ENCODE data around the gene ACP7. TPM values are rescaled to one million over a fixed set of nuclear protein-coding genes. Genes with fewer than 3 reads are reported as not detected.

ACP7 gene
- total and polyA plus RNA-seq, 2 donors (not counting 1 experiment from before 2014, with no cell fraction given): not detected

DNA sequence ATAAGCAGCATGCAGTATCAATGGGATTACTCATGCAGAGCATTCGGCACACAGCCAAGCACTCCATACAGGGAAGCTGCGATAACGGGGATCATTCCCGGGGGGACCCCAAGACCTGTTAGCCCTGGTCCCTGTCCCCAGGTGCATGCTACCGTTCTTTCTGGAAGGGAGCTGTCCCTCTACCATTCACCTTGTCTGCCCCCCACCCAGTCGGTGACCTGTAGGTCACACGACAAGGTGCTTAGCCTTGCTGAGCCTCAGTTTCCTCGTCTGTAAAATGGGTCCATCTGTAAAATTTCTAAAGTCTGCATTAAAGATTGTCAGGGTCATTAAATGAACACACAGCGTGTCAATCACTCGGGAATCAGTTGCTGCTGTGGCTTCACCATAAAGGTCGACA lies 6.8 kb upstream of the ACP7 start:
- Histone ChIP-seq H3K9me3 (ENCODE audit: control insufficient read depth, insufficient read depth, low read depth, low read length) (no peaks in the 10 kb centered on the region), H3K27ac (ENCODE audit: insufficient read depth, low read length) (no peak overlapping the region), H4K20me1 (ENCODE audit: control insufficient read depth, extremely low read depth, insufficient read depth, low read length) (no peaks in the 10 kb centered on the region), H3K79me2 (ENCODE audit: control insufficient read depth, insufficient read depth, low read length) (no peaks in the 10 kb centered on the region), H3K4me1 (ENCODE audit: control insufficient read depth, extremely low read depth, insufficient read depth, low read length) (no peaks in the 10 kb centered on the region), H3K4me2 (ENCODE audit: extremely low read depth, insufficient read depth, low read length) (no peak overlapping the region), H2AFZ (ENCODE audit: low read length) (no peak overlapping the region), H3K36me3 (ENCODE audit: control insufficient read depth, insufficient read depth, low read length) (no peaks in the 10 kb centered on the region), H3K9ac (ENCODE audit: insufficient read depth, low read length) (no peak overlapping the region), H3K27me3 (ENCODE audit: control insufficient read depth, insufficient read depth, low read length) (no peaks in the 10 kb centered on the region), H3K4me3 (replicated peaks in 1 of 4; ENCODE audit: control extremely low read depth in 1 of 4, insufficient read depth in 1 of 4, low read depth in 3 of 4, low read length in 4 of 4) (no peak overlapping the region)
- no peak for DNase-seq (ENCODE audit: low read depth in 2 of 2)
- TF ChIP-seq EZH2 (IDR thresholded peaks at IDR 0.05; ENCODE audit: low read length, missing control alignments): no peak
- TF ChIP-seq, protein P1, sequence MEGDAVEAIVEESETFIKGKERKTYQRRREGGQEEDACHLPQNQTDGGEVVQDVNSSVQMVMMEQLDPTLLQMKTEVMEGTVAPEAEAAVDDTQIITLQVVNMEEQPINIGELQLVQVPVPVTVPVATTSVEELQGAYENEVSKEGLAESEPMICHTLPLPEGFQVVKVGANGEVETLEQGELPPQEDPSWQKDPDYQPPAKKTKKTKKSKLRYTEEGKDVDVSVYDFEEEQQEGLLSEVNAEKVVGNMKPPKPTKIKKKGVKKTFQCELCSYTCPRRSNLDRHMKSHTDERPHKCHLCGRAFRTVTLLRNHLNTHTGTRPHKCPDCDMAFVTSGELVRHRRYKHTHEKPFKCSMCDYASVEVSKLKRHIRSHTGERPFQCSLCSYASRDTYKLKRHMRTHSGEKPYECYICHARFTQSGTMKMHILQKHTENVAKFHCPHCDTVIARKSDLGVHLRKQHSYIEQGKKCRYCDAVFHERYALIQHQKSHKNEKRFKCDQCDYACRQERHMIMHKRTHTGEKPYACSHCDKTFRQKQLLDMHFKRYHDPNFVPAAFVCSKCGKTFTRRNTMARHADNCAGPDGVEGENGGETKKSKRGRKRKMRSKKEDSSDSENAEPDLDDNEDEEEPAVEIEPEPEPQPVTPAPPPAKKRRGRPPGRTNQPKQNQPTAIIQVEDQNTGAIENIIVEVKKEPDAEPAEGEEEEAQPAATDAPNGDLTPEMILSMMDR (conservative IDR thresholded peaks at IDR 0.05 in 1 of 2, IDR thresholded peaks at IDR 0.05 in 1 of 2; ENCODE audit: low read depth in 1 of 2, low read length in 2 of 2): no peak

DNA sequence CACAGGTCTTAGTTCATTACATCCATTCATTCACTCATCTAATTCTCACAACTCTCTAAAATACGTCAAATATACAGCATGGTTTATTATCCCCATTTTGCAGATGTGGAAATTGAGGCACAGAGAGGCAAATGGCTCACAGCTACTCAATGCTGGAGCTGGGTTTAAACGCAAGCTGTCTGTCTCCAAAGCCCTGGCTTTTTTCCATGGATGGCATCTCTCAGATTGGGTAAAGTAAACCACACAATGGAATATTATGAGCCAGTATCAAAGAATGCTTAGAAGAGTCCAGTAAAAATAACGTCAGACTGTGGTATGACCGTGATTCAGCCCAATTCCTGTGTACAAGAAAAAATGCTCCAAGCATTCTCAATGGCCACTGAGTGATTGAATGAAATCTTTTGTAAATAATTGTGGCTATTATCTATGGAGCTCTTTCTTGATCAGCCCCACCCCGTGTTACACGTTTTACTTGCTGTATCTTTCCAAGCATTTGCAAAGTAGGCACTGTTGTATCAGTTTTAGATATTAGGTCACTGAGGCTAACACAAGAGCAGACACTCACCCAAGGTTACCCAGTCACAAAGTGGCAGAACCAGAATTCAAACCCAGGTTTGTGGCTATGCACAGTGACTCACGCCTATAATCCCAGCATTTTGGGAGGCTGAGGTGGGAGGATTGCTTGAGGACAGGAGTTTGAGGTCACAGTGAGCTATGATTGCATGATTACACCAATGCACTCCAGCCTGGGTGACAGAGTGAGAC lies 5.5 kb upstream of the ACP7 start:
- DNase-seq (ENCODE audit: low read depth in 2 of 2): peak; percentile 89 to 99
- no peak overlapping the region for H3K9ac ChIP-seq (ENCODE audit: insufficient read depth, low read length)
- no peak overlapping the region for H2AFZ ChIP-seq (ENCODE audit: low read length)
- H3K4me1 ChIP-seq (ENCODE audit: control insufficient read depth, extremely low read depth, insufficient read depth, low read length): no peaks in the 10 kb centered on the region
- H3K4me3 ChIP-seq (replicated peaks in 1 of 4; ENCODE audit: control extremely low read depth in 1 of 4, insufficient read depth in 1 of 4, low read depth in 3 of 4, low read length in 4 of 4): no peak overlapping the region
- no peaks in the 10 kb centered on the region for H3K36me3 ChIP-seq (ENCODE audit: control insufficient read depth, insufficient read depth, low read length)
- no peak overlapping the region for H3K4me2 ChIP-seq (ENCODE audit: extremely low read depth, insufficient read depth, low read length)
- no peaks in the 10 kb centered on the region for H3K79me2 ChIP-seq (ENCODE audit: control insufficient read depth, insufficient read depth, low read length)
- H3K27ac ChIP-seq (ENCODE audit: insufficient read depth, low read length): peak overlapping the region; percentile 70
- TF ChIP-seq, protein P1 (conservative IDR thresholded peaks at IDR 0.05 in 1 of 2, IDR thresholded peaks at IDR 0.05 in 1 of 2; ENCODE audit: low read depth in 1 of 2, low read length in 2 of 2): no peak
- TF ChIP-seq EZH2 (IDR thresholded peaks at IDR 0.05; ENCODE audit: low read length, missing control alignments): no peak
- no peaks in the 10 kb centered on the region for H3K9me3 ChIP-seq (ENCODE audit: control insufficient read depth, insufficient read depth, low read depth, low read length)
- no peaks in the 10 kb centered on the region for H4K20me1 ChIP-seq (ENCODE audit: control insufficient read depth, extremely low read depth, insufficient read depth, low read length)
- peaks cover 3% of the 10 kb centered on the region for H3K27me3 ChIP-seq (ENCODE audit: control insufficient read depth, insufficient read depth, low read length)

DNA sequence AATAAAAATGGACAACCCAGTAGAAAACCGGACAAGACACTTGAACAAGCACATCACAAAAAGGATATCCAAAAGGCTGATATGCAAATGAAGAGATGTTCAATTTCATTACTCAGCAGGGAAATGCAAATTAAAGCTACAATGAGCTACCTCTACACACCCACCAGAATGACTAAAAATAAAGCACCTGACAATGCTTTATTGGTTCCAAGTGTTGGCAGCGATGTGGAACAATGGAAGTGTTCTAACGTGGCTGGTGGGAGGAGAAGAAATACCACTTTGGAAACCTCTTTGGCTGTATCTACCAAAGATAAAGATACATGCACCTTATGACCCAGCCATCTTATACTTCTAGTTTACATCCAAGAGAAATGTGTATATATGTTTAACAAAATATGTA lies 3.7 kb upstream of the ACP7 start:
- TF ChIP-seq, protein P1 (conservative IDR thresholded peaks at IDR 0.05 in 1 of 2, IDR thresholded peaks at IDR 0.05 in 1 of 2; ENCODE audit: low read depth in 1 of 2, low read length in 2 of 2): no peak
- TF ChIP-seq EZH2 (IDR thresholded peaks at IDR 0.05; ENCODE audit: low read length, missing control alignments): no peak
- Histone ChIP-seq H3K79me2 (ENCODE audit: control insufficient read depth, insufficient read depth, low read length) (no peaks in the 10 kb centered on the region), H3K9ac (ENCODE audit: insufficient read depth, low read length) (no peak overlapping the region), H3K9me3 (ENCODE audit: control insufficient read depth, insufficient read depth, low read depth, low read length) (no peaks in the 10 kb centered on the region), H3K4me2 (ENCODE audit: extremely low read depth, insufficient read depth, low read length) (no peak overlapping the region), H3K4me1 (ENCODE audit: control insufficient read depth, extremely low read depth, insufficient read depth, low read length) (no peaks in the 10 kb centered on the region), H2AFZ (ENCODE audit: low read length) (no peak overlapping the region), H4K20me1 (ENCODE audit: control insufficient read depth, extremely low read depth, insufficient read depth, low read length) (no peaks in the 10 kb centered on the region), H3K36me3 (ENCODE audit: control insufficient read depth, insufficient read depth, low read length) (no peaks in the 10 kb centered on the region), H3K27me3 (ENCODE audit: control insufficient read depth, insufficient read depth, low read length) (peaks cover 18% of the 10 kb centered on the region), H3K4me3 (replicated peaks in 1 of 4; ENCODE audit: control extremely low read depth in 1 of 4, insufficient read depth in 1 of 4, low read depth in 3 of 4, low read length in 4 of 4) (no peak overlapping the region), H3K27ac (ENCODE audit: insufficient read depth, low read length) (no peak overlapping the region)
- DNase-seq (ENCODE audit: low read depth in 2 of 2): no peak

Data from fibroblast of lung (primary cell).